Panc1 (cell line): ENCODE data around the gene CDC6.

Experiments
- CTCF ChIP-seq: fragments of 450-650 bp; IDR thresholded peaks from 2 replicates; pipeline ENCODE4 v1.5.1; 2017; ENCODE audit warnings: mild to moderate bottlenecking
- POLR2AphosphoS5 ChIP-seq: IDR thresholded peaks from 2 replicates; pipeline ENCODE4 v1.6.1; 2012; ENCODE audit warnings: mild to moderate bottlenecking, low read depth, low read length, moderate library complexity
- REST ChIP-seq, 2 experiments: IDR thresholded peaks; 2 replicates each; pipeline ENCODE4 v1.6.1; 2011 to 2012; ENCODE audit warnings: low read depth in 2 of 2, control low read depth in 1 of 2, low read length in 1 of 2, mild to moderate bottlenecking in 1 of 2, moderate library complexity in 1 of 2; ENCODE audit not compliant: insufficient read depth in 1 of 2
- SIN3A ChIP-seq: IDR thresholded peaks from 2 replicates; pipeline ENCODE4 v1.6.1; 2012; ENCODE audit warnings: low read depth, mild to moderate bottlenecking, low read length, moderate library complexity, borderline replicate concordance; ENCODE audit not compliant: insufficient read depth

GRCh38 chr17:40312131-40312731, 24.6 kb downstream of the CDC6 start:
- TF ChIP-seq SIN3A (no peak), REST (IDR thresholded peaks at IDR 0.05; ENCODE audit: insufficient read depth in 1 of 2, low read depth in 2 of 2, low read length in 1 of 2) (no peak), CTCF (no peak), POLR2AphosphoS5 (no peak)
